Measurements from ENCODE around the gene TBX20.

DNA sequence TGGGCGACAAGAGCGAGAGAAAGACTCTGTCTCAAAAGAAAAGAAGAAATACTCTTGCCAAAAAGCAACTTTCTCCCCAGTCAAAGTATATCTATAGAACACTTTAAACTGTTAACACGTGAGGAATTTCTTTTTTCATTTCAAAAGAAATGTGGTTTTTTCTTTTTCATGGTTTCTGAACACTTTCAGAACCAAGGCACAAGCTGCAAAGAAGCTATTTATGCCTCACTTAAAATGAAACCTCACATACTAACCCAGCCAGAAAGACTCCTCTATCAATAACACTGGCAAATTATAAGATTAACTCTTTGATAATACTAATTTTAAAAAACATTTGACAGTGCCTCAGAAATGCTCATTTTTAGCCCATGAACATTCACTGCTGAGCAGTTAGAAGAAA is 20.9 kb downstream of the TBX20 start:
- TF ChIP-seq POLR2AphosphoS5 (IDR thresholded peaks at IDR 0.05; ENCODE audit: borderline replicate concordance, low read depth, low read length) (no peak), EZH2 (IDR thresholded peaks at IDR 0.05) (no peak)
